Astrocyte (in vitro differentiated cells and primary cell): ENCODE data around the gene CMTM8. TPM values are rescaled to one million over a fixed set of nuclear protein-coding genes. Genes with fewer than 3 reads are reported as not detected.

ENCODE experiments used
- DNase-seq: peaks from one replicate; pipeline ENCODE4 v3.0.0-alpha.2; 2010; ENCODE audit warnings: low read depth
- FAIRE-seq: peaks from 2 replicates; lab custom pipeline; 2011; peaks lifted over from hg19 to GRCh38; lab: Jason Lieb, UNC
- H2AFZ ChIP-seq: 2 replicates; pipeline ENCODE4 v1.6.0; 2012; ENCODE audit warnings: low read depth, low read length, inconsistent platforms
- H3K27ac ChIP-seq: 2 replicates; pipeline ENCODE4 v1.5.1; 2011; ENCODE audit warnings: low read depth, low read length, inconsistent platforms
- H3K27me3 ChIP-seq: 2 replicates; pipeline ENCODE4 v1.6.0; 2011; ENCODE audit warnings: low read length, inconsistent platforms; ENCODE audit not compliant: insufficient read depth
- H3K36me3 ChIP-seq: 2 replicates; pipeline ENCODE4 v1.5.1; 2011; ENCODE audit warnings: low read length, inconsistent platforms; ENCODE audit not compliant: insufficient read depth
- H3K4me1 ChIP-seq: 2 replicates; pipeline ENCODE4 v1.5.1; 2011; ENCODE audit warnings: low read length, inconsistent platforms; ENCODE audit not compliant: insufficient read depth
- H3K4me2 ChIP-seq: 2 replicates; pipeline ENCODE4 v1.6.0; 2012; ENCODE audit warnings: low read length, inconsistent platforms
- H3K4me3 ChIP-seq: 2 replicates; pipeline ENCODE4 v1.5.1; 2011; ENCODE audit warnings: low read depth, mild to moderate bottlenecking, low read length, inconsistent platforms; ENCODE audit not compliant: insufficient read depth
- H3K79me2 ChIP-seq: 2 replicates; pipeline ENCODE4 v1.6.0; 2012; ENCODE audit warnings: mild to moderate bottlenecking, low read length, inconsistent platforms; ENCODE audit not compliant: insufficient read depth
- H3K9ac ChIP-seq: 2 replicates; pipeline ENCODE4 v1.6.0; 2012; ENCODE audit warnings: mild to moderate bottlenecking, low read length, inconsistent platforms
- H3K9me3 ChIP-seq: 2 replicates; pipeline ENCODE4 v1.5.1; 2012; ENCODE audit warnings: low read depth, mild to moderate bottlenecking, low read length, inconsistent platforms; ENCODE audit not compliant: insufficient read depth
- H4K20me1 ChIP-seq: 2 replicates; pipeline ENCODE4 v1.6.0; 2012; ENCODE audit warnings: low read length, inconsistent platforms; ENCODE audit not compliant: insufficient read depth
- H3K27ac Mint-ChIP-seq: one replicate; pipeline ENCODE4 v1.8.0; 2021; ENCODE audit warnings: mild to moderate bottlenecking, mixed read lengths; ENCODE audit not compliant: unreplicated experiment
- H3K27me3 Mint-ChIP-seq: one replicate; pipeline ENCODE4 v1.8.0; 2021; ENCODE audit warnings: low read depth, mixed read lengths; ENCODE audit not compliant: unreplicated experiment
- H3K36me3 Mint-ChIP-seq: one replicate; pipeline ENCODE4 v1.8.0; 2021; ENCODE audit warnings: low read depth, mixed read lengths; ENCODE audit not compliant: unreplicated experiment
- H3K4me1 Mint-ChIP-seq: one replicate; pipeline ENCODE4 v1.8.0; 2021; ENCODE audit warnings: low read depth, mixed read lengths; ENCODE audit not compliant: unreplicated experiment
- H3K4me3 Mint-ChIP-seq: one replicate; pipeline ENCODE4 v1.8.0; 2021; ENCODE audit warnings: mild to moderate bottlenecking, moderate library complexity, mixed read lengths; ENCODE audit not compliant: unreplicated experiment
- H3K9me3 Mint-ChIP-seq: one replicate; pipeline ENCODE4 v1.8.0; 2021; ENCODE audit warnings: mild to moderate bottlenecking, mixed read lengths; ENCODE audit not compliant: unreplicated experiment
- CTCF ChIP-seq: IDR thresholded peaks from 2 replicates; pipeline ENCODE4 v1.5.1; 2011; ENCODE audit warnings: low read depth, mild to moderate bottlenecking, inconsistent platforms, low read length, moderate library complexity; ENCODE audit not compliant: insufficient read depth
- EZH2 ChIP-seq: IDR thresholded peaks from 2 replicates; pipeline ENCODE4 v1.6.1; 2012; ENCODE audit warnings: mild to moderate bottlenecking, low read length, inconsistent platforms; ENCODE audit not compliant: insufficient read depth
- total RNA-seq: library from RNA; stranded (reverse); gene quantifications from 2 replicates; pipeline ENCODE4 v1.2.1, GENCODE V29; 2021

Gene CMTM8
- total RNA-seq, 1 donor from 2014 or later: 1.6 TPM

GRCh38 chr3:32193101-32193500 lies 45.4 kb upstream of the CMTM8 start:
- no peak overlapping the region for H2AFZ ChIP-seq
- peaks cover 5% of the 10 kb centered on the region for H3K9me3 Mint-ChIP-seq
- H3K27ac ChIP-seq: no peak overlapping the region
- no peaks in the 10 kb centered on the region for H3K4me1 ChIP-seq
- no peaks in the 10 kb centered on the region for H3K79me2 ChIP-seq
- FAIRE-seq: no peak
- peaks cover 5% of the 10 kb centered on the region for H3K9me3 ChIP-seq
- no peak for DNase-seq
- TF ChIP-seq EZH2 (no peak), CTCF (no peak)
- H3K4me3 Mint-ChIP-seq: no peak overlapping the region
- no peak overlapping the region for H3K4me2 ChIP-seq
- no peak overlapping the region for H3K27ac Mint-ChIP-seq
- H3K36me3 ChIP-seq: no peaks in the 10 kb centered on the region
- H3K27me3 Mint-ChIP-seq: peaks cover 13% of the 10 kb centered on the region
- H3K9ac ChIP-seq: no peak overlapping the region
- no peak overlapping the region for H3K4me3 ChIP-seq
- no peaks in the 10 kb centered on the region for H3K27me3 ChIP-seq
- H3K36me3 Mint-ChIP-seq: no peaks in the 10 kb centered on the region
- no peaks in the 10 kb centered on the region for H4K20me1 ChIP-seq
- no peaks in the 10 kb centered on the region for H3K4me1 Mint-ChIP-seq

GRCh38 chr3:32194653-32195052 lies 43.8 kb upstream of the CMTM8 start:
- TF ChIP-seq CTCF (no peak), EZH2 (no peak)

GRCh38 chr3:32195995-32196540 lies 42.4 kb upstream of the CMTM8 start:
- peaks cover 27% of the 10 kb centered on the region for H3K27me3 Mint-ChIP-seq
- Histone ChIP-seq H2AFZ (no peak overlapping the region), H4K20me1 (no peaks in the 10 kb centered on the region), H3K9ac (no peak overlapping the region), H3K79me2 (no peaks in the 10 kb centered on the region), H3K27me3 (no peaks in the 10 kb centered on the region), H3K4me1 (no peaks in the 10 kb centered on the region), H3K4me3 (no peak overlapping the region), H3K36me3 (no peaks in the 10 kb centered on the region), H3K27ac (no peak overlapping the region), H3K4me2 (no peak overlapping the region), H3K9me3 (no peaks in the 10 kb centered on the region)
- H3K36me3 Mint-ChIP-seq: peaks cover 2% of the 10 kb centered on the region
- no peak overlapping the region for H3K4me3 Mint-ChIP-seq
- H3K27ac Mint-ChIP-seq: no peak overlapping the region
- FAIRE-seq (no peak), DNase-seq (no peak)
- no peak for TF ChIP-seq EZH2
- peaks cover 3% of the 10 kb centered on the region for H3K9me3 Mint-ChIP-seq
- no peaks in the 10 kb centered on the region for H3K4me1 Mint-ChIP-seq

More at GRCh38 chr3:32194653-32195052, 43.8 kb upstream of the CMTM8 start:
- Mint-ChIP-seq H3K36me3 (peaks cover 2% of the 10 kb centered on the region), H3K9me3 (peaks cover 3% of the 10 kb centered on the region), H3K27ac (no peak overlapping the region), H3K4me1 (no peaks in the 10 kb centered on the region), H3K27me3 (peaks cover 25% of the 10 kb centered on the region), H3K4me3 (no peak overlapping the region)
- H3K9me3 ChIP-seq: peaks cover 5% of the 10 kb centered on the region
- H3K79me2 ChIP-seq: no peaks in the 10 kb centered on the region
- H2AFZ ChIP-seq: no peak overlapping the region
- H3K4me1 ChIP-seq: no peaks in the 10 kb centered on the region
- no peaks in the 10 kb centered on the region for H3K36me3 ChIP-seq
- no peaks in the 10 kb centered on the region for H4K20me1 ChIP-seq
- no peak overlapping the region for H3K27ac ChIP-seq
- H3K27me3 ChIP-seq: no peaks in the 10 kb centered on the region
- H3K4me2 ChIP-seq: no peak overlapping the region
- no peak for FAIRE-seq
- DNase-seq: no peak
- H3K9ac ChIP-seq: no peak overlapping the region
- H3K4me3 ChIP-seq: no peak overlapping the region
